Measurements from ENCODE around the gene SNX22.

GRCh38 chr15:64143276-64143675 lies 8.3 kb upstream of the SNX22 start:
- TF ChIP-seq POLR2AphosphoS5 (IDR thresholded peaks at IDR 0.05; ENCODE audit: low read depth, low read length) (no peak), FOXP2 (optimal IDR thresholded peaks at IDR 0.05; ENCODE audit: borderline replicate concordance, extremely low read depth, extremely low read length, insufficient read depth) (no peak)

Data from PFSK-1 (cell line).